ENCODE measurements around the gene NOS3.

The NOS3 gene

DNA sequence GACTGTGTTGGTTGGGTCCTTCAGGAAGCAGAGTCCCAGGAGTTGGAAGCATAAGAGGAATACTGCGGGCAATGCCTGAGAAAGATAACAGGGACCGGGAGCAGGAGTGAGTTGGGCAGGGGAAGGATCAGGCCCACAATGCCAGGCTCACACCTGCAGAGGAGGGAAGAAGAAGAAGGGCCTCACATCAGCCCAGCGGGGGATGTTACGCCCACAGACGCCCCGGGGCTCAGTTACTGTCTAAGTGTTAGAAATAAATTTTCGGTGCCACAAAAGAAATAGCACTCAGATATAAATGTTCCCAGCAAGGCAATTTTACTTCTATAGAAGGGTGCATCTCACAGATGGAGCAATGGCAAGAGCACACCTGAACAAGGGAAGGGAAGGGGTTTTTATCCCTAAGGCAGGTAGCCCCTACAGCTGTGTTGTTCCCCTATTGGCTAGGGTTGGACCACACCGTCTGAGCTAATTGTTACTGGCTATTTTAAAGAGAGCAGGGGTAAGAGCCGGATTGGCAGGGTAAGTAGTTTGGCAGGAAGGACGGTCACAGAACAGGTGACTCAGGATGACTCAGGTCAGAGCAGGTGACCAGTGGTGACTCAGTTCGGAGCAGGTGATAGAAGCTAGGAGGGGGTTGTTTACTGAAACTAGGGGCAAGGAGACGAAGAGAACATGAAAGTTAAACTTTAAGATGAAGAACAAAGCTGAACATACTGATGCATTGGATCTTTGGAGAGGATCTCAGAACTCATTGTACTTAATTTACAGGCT lies at the start of gene NOS3:
NOS3 (plus strand) TSS at position 602 of the 771 bp plus-strand sequence. CDS start 2,787 bp downstream, outside the sequence.
- DNase-seq, result no peak

- DNase-seq, result no peak
These were observed 49.3 kb upstream of the NOS3 start for GRCh38 chr7:150941351-150942000.

DNA sequence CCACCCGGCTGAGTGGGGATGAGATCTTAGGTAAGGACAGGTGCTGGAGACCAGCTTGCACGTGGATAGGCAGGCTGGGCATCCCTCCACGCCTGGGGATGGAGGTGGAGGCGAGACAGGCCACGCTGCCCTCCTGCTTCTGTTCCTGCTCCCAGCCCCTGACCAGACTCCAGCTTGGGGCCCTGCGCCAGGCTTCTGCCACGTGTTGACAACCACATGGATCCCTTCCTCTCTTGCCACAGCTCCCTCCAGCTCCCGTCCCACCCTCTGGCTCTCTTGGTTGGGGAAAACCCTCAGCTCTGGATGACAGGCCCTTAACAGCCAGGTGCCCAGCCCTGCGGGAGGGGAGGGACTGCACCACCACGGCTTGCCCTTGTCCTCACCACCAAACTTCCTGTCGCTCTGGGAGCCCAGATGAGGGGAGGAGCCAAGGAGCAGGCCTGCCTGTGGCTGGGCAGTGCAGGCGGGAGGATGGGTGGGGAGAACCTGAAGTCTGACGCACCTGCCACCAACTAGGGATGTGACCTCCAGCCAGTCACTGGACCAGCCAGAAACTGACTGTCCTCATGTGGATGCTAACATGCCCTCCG lies 48.7 kb upstream of the NOS3 start:
- no peak for DNase-seq

DNA sequence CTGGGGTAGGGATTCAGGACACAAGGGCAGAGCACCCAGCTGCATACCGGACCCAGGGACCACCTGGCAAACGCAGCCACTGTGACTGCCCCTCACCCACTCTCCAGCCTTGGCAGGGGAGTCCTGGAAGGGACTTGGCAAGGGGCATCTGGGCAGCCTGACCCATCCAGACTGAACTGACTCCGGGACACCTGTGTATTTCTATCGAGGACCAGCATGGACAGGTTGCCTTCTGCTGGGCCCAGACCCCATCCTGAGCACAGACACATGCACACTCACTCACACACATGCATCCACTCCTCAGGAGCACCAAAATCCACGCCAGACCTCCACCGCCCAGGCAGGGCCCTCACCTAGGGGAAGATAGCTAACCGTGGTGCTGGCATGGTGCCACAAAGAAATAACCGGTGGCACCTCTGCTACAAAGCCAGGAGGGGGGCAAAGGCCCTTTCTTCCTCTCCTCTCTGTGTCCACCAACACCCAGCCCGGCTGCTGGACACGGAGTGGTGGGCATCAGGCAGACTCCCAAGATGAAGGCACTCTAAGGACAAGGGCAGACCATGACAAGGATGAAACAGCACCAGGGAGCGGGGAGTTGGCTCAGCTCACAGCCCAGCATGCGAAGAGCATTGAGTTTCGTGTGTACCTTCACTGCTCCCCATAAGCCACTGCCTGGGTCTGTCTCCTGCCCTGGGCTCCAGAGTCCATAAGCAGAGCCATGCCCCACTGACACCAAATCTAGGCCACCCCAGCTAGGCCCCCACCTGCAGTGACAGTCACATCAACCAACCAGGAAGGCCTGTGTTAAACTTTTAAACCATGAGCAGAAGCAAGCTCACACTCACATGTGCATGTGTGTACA lies 48.0 kb upstream of the NOS3 start:
- no peak for DNase-seq

- DNase-seq, result no peak
These were observed 47.4 kb upstream of the NOS3 start for GRCh38 chr7:150943453-150943814.

- no peak for DNase-seq
These were observed 46.5 kb upstream of the NOS3 start for GRCh38 chr7:150944066-150945042.

DNA sequence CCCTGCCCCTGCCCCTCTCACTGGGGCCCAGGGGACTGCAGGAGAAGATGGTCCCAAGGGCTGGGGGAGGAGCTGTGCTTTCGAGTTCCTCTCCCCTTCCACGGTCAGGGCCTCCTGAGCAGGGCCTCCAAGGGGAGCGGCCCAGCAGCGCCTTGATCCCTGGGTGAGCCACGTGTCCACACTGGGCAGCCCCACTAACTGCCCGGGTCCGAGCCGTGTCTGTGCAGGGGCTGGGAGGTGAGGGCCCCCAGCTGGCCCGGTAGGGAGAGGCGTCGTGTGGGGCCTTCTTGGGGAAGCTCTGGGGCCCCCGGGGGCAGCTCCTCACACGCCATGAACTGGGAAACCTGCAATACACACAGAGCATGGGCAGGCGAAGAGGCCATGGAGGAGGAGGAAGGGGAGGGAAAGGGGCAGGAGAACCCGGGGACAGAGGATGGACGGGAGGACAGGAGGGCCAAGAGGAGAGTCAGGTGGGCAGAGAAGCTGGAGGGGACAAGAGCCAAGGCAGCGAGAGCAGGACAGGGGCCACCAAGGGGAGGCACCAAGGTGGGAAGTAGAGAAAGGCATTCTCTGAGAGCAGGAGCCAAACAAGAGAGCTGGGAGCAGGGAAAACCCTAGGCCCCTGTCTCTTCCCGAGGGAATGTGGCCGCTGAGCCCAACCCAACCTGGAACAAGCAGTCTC lies 45.5 kb upstream of the NOS3 start:
- no peak for DNase-seq

GRCh38 chr7:150945853-150946420 lies 44.9 kb upstream of the NOS3 start:
- no peak for DNase-seq

- DNase-seq, result no peak
These were observed 44.2 kb upstream of the NOS3 start for GRCh38 chr7:150946421-150947240.

- DNase-seq, result no peak
These were observed 43.5 kb upstream of the NOS3 start for GRCh38 chr7:150947241-150947745.

DNA sequence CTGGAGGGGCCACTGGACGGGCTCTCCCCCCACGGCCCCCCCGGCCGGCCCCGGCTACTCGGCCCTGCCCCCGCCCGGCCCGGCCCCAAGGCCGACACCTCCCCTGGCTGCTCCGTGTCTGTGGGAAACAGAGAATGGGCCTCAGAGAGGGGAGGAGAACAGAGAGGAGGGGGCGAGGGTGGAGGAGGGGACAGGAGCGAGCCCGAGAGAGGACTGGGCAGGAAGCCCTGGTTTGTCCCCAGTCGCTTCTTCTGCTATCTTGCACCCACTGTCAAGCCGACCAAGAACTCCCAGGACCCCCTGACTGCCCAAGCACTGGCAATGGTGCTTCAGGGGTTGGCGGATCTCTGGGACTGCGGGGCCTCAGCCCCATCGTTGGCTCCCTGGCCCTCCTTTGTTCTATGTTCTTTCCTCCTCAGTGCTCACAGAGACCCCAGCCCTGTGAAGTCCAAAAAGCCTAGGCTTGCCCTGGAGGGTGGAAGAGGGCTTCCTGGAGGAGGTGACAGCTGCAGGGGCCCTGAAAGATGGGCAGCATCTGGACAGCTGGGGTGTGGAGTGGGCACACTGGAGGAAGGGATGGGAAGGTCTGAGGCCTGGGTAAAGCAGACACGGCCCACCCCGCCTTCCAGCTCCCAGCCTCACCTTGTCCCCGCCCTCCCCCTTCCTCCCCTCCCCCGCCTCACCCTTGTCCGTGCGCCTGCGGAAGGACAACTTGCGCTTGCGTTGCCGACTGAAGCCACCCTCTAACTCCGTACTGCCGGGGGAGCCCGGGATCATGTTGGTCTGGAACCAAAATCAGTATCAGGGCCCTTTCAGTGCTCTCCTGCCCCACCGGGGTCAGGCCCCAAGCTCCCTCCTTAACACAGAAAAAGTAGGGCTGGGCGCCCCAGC lies 42.8 kb upstream of the NOS3 start:
- DNase-seq, result no peak

DNA sequence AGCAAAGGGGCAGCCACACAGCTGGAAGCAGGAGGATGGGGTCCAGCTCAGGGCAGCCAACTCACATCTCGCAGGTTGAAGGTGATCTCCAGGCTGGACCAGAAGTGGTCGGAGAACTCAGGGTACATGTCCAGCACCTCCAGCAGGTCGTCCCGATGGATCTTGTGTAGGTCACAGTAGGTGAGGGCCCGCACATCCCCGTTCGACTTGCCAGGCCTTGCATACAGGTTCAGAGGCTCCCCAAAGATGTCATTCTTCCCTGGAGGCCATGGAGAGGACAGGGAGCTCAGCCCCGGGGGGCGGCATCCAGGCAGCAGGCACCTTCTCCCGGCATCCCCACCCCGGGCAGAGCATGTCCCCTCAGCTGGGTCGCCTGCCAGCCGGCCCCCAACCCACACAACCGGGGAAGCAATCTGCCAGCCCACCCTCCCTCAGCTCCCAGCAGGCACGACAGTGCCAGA lies 42.0 kb upstream of the NOS3 start:
- DNase-seq, result no peak

DNA sequence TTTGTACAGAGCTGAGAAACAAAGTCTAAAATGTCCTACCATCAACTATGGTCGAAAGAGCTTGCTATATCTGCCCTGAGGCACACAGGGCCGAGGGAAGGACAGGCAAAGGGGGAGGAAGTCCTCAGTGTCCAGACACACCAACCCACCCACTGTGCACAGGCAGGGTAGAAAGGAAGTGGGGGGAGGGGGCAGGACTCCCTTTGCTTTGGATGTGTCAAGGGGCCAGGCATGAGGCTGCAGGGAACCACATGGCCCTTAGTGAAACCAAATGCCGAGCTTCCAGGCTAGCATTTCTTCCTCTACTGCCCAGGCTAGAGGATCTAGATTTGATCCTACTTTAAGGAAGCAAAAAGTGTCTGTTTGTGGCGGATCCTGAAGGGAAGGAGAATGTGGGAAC lies 41.3 kb upstream of the NOS3 start:
- DNase-seq, result no peak

GRCh38 chr7:150949971-150950491 lies 40.8 kb upstream of the NOS3 start:
- no peak for DNase-seq

- no peak for DNase-seq
These were observed 40.2 kb upstream of the NOS3 start for GRCh38 chr7:150950496-150951180.

DNA sequence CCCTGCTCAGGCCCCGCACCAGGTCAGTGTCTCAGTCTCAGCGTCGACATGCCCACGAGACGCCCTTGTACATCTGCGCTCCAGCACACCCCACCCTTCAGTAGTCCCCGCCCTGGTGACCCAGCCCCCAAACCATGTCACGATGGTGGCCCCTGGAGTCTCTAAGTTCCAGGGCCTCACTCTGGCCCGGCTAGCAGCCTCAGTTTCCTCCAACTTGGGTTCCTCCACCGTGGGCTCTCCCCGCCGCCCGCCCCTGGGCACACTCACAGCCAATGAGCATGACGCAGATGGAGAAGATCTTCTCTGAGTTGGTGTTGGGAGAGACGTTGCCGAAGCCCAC lies 39.7 kb upstream of the NOS3 start:
- DNase-seq, result no peak

GRCh38 chr7:150951521-150951920 lies 39.3 kb upstream of the NOS3 start:
- no peak for DNase-seq

All from NCI-H2171 (cell line).